WTC11 (cell line): ENCODE data around the gene NXPE3. TPM values are rescaled to one million over a fixed set of nuclear protein-coding genes. Genes with fewer than 3 reads are reported as not detected.

Experiments used
- ATAC-seq: fragments of 200-7000 bp; cut with Tn5 transposase; 2 replicates; pipeline ENCODE4 v1.10.0; 2021; ENCODE audit warnings: mild to moderate bottlenecking, moderate library complexity
- CTCF ChIA-PET: fragments of 300-600 bp; sonication (Branson Sonifier 250); formaldehyde crosslinking; loops from one replicate; lab custom pipeline; 2021; ENCODE audit warnings: antibody characterized with exemption; lab: Charles Lee
- POLR2A ChIA-PET: fragments of 350-600 bp; sonication (Branson Sonifier 250); formaldehyde crosslinking; loops from one replicate; lab custom pipeline; 2021; ENCODE audit warnings: antibody characterized with exemption; lab: Charles Lee
- DNase-seq: peaks from one replicate; pipeline ENCODE4 v3.0.0; 2021; ENCODE audit warnings: low spot score
- H3K27ac Mint-ChIP-seq: 2 replicates; pipeline ENCODE4 v1.8.0; 2021; ENCODE audit warnings: mixed read lengths
- H3K27me3 Mint-ChIP-seq: 2 replicates; pipeline ENCODE4 v1.8.0; 2021; ENCODE audit warnings: low read depth, mild to moderate bottlenecking, moderate library complexity, mixed read lengths
- H3K36me3 Mint-ChIP-seq: 2 replicates; pipeline ENCODE4 v1.8.0; 2021; ENCODE audit warnings: mixed read lengths
- H3K4me1 Mint-ChIP-seq: 2 replicates; pipeline ENCODE4 v1.8.0; 2022; ENCODE audit warnings: mixed read lengths
- H3K4me3 Mint-ChIP-seq: 2 replicates; pipeline ENCODE4 v1.8.0; 2021; ENCODE audit warnings: mild to moderate bottlenecking, moderate library complexity, mixed read lengths
- H3K9me3 Mint-ChIP-seq: 2 replicates; pipeline ENCODE4 v1.8.0; 2021; ENCODE audit warnings: mixed read lengths
- CREB1 ChIP-seq: sonication (generic); formaldehyde crosslinking; IDR thresholded peaks from 2 replicates; pipeline ENCODE4 v1.8.0; 2023; ENCODE audit warnings: mild to moderate bottlenecking, missing genetic modification reagents
- CREM ChIP-seq: sonication (generic); formaldehyde crosslinking; IDR thresholded peaks from 2 replicates; pipeline ENCODE4 v1.8.1; 2022; ENCODE audit warnings: mild to moderate bottlenecking, missing genetic modification reagents, moderate library complexity
- E2F1 ChIP-seq: sonication (generic); formaldehyde crosslinking; IDR thresholded peaks from 2 replicates; pipeline ENCODE4 v1.8.0; 2022; ENCODE audit warnings: mild to moderate bottlenecking, missing genetic modification reagents
- FOXP1 ChIP-seq: sonication (generic); formaldehyde crosslinking; IDR thresholded peaks from 2 replicates; pipeline ENCODE4 v1.8.0; 2022; ENCODE audit warnings: missing genetic modification reagents, mild to moderate bottlenecking, moderate library complexity, borderline replicate concordance
- GRHL2 ChIP-seq: fragments of 250-450 bp; sonication (Bioruptor Pico); IDR thresholded peaks from 2 replicates; pipeline ENCODE4 v1.8.0; 2022; ENCODE audit warnings: mild to moderate bottlenecking, moderate library complexity; ENCODE audit not compliant: insufficient replicate concordance, severe bottlenecking
- HMGA2 ChIP-seq: fragments of 250-450 bp; sonication (Bioruptor Pico); IDR thresholded peaks from 2 replicates; pipeline ENCODE4 v1.4.0; 2021; ENCODE audit warnings: mild to moderate bottlenecking, moderate library complexity
- HMGXB4 ChIP-seq: sonication (generic); formaldehyde crosslinking; IDR thresholded peaks from 2 replicates; pipeline ENCODE4 v1.8.1; 2023; ENCODE audit warnings: mild to moderate bottlenecking, moderate library complexity, missing genetic modification reagents
- IRF2 ChIP-seq: sonication (generic); formaldehyde crosslinking; IDR thresholded peaks from 2 replicates; pipeline ENCODE4 v1.8.0; 2022; ENCODE audit warnings: low read depth, missing genetic modification reagents, borderline replicate concordance
- JAZF1 ChIP-seq: fragments of 250-450 bp; sonication (Bioruptor Pico); IDR thresholded peaks from 2 replicates; pipeline ENCODE4 v1.9.0; 2021; ENCODE audit warnings: moderate library complexity, mild to moderate bottlenecking, inconsistent platforms
- MLX ChIP-seq: sonication (generic); formaldehyde crosslinking; IDR thresholded peaks from 2 replicates; pipeline ENCODE4 v1.8.1; 2023; ENCODE audit warnings: mild to moderate bottlenecking, missing genetic modification reagents, moderate library complexity
- MYBL2 ChIP-seq: sonication (generic); formaldehyde crosslinking; IDR thresholded peaks from 2 replicates; pipeline ENCODE4 v1.8.1; 2023; ENCODE audit warnings: mild to moderate bottlenecking, moderate library complexity, missing genetic modification reagents
- NFATC4 ChIP-seq: fragments of 250-450 bp; sonication (Bioruptor Pico); IDR thresholded peaks from 2 replicates; pipeline ENCODE4 v1.9.0; 2021; ENCODE audit warnings: mild to moderate bottlenecking
- NFYB ChIP-seq: sonication (generic); formaldehyde crosslinking; conservative IDR thresholded peaks from 2 replicates; pipeline ENCODE4 v1.8.0; 2022; ENCODE audit warnings: low read depth, missing genetic modification reagents
- OVOL2 ChIP-seq: fragments of 250-450 bp; sonication (Bioruptor Pico); IDR thresholded peaks from 2 replicates; pipeline ENCODE4 v1.9.0; 2021; ENCODE audit warnings: mild to moderate bottlenecking, borderline replicate concordance
- RELA ChIP-seq: sonication (generic); formaldehyde crosslinking; IDR thresholded peaks from 2 replicates; pipeline ENCODE4 v1.8.1; 2022; ENCODE audit warnings: missing genetic modification reagents, mild to moderate bottlenecking, borderline replicate concordance
- SMAD4 ChIP-seq: sonication (generic); formaldehyde crosslinking; IDR thresholded peaks from 2 replicates; pipeline ENCODE4 v1.8.0; 2022; ENCODE audit warnings: mild to moderate bottlenecking, missing genetic modification reagents
- TCF7 ChIP-seq: sonication (generic); formaldehyde crosslinking; IDR thresholded peaks from 2 replicates; pipeline ENCODE4 v1.8.0; 2022; ENCODE audit warnings: mild to moderate bottlenecking, low read depth, missing genetic modification reagents, moderate library complexity
- TEAD4 ChIP-seq: sonication (generic); formaldehyde crosslinking; IDR thresholded peaks from 2 replicates; pipeline ENCODE4 v1.8.0; 2022; ENCODE audit warnings: mild to moderate bottlenecking, missing genetic modification reagents
- ZBTB43 ChIP-seq: sonication (generic); formaldehyde crosslinking; IDR thresholded peaks from 2 replicates; pipeline ENCODE4 v1.8.1; 2023; ENCODE audit warnings: mild to moderate bottlenecking, missing genetic modification reagents
- ZNF121 ChIP-seq: sonication (generic); formaldehyde crosslinking; IDR thresholded peaks from 2 replicates; pipeline ENCODE4 v1.8.0; 2023; ENCODE audit warnings: missing genetic modification reagents
- ZNF232 ChIP-seq: sonication (generic); formaldehyde crosslinking; IDR thresholded peaks from 2 replicates; pipeline ENCODE4 v1.8.0; 2022; ENCODE audit warnings: mild to moderate bottlenecking, missing genetic modification reagents
- ZNF317 ChIP-seq: sonication (generic); formaldehyde crosslinking; IDR thresholded peaks from 2 replicates; pipeline ENCODE4 v1.8.1; 2023; ENCODE audit warnings: low read depth, mild to moderate bottlenecking, moderate library complexity, missing genetic modification reagents, borderline replicate concordance
- ZNF671 ChIP-seq: fragments of 250-450 bp; sonication (Bioruptor Pico); IDR thresholded peaks from 2 replicates; pipeline ENCODE4 v1.8.0; 2021; ENCODE audit warnings: mild to moderate bottlenecking
- total RNA-seq: library from RNA; stranded (reverse); gene quantifications from 3 replicates; pipeline ENCODE4 v1.2.3, GENCODE V29; 2021
- TF ChIP-seq, protein P1 (sequence below): sonication (generic); formaldehyde crosslinking; conservative IDR thresholded peaks from 2 replicates; pipeline ENCODE4 v1.8.1; 2023; ENCODE audit warnings: mild to moderate bottlenecking, low read depth, missing genetic modification reagents, moderate library complexity
- TF ChIP-seq, protein P2 (sequence below): sonication (generic); formaldehyde crosslinking; IDR thresholded peaks from 2 replicates; pipeline ENCODE4 v1.8.1; 2022; ENCODE audit warnings: missing genetic modification reagents, borderline replicate concordance

NXPE3 gene
- total RNA-seq, 1 experiment from 2014 or later: 13.9 TPM

DNA sequence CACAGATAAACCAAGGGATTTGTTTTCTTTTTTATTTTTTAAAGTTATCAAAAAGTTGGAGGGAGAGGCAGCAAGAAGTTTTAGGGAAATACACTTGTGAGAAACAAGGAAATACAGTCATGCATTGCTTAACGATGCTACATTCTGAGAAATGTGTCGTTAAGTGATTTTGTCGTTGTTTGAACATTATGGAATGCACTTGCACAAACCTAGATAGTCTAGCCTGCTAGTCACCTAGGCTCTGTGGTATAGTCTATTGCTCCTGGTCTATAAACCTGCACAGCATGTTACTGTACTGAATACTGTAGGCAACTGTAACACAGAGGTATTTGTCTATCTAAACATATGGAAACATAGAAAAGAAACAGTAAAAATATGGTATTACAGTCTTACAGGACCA lies 68.3 kb downstream of the NXPE3 start (continued):
- TF ChIP-seq ZNF232 (no peak), TCF7 (no peak), ZBTB43 (CRISPR knock-in tag) (no peak), IRF2 (CRISPR knock-in tag) (no peak), CREB1 (CRISPR knock-in tag) (no peak), OVOL2 (CRISPR knock-in tag) (no peak), MYBL2 (CRISPR knock-in tag) (no peak), NFATC4 (no peak), SMAD4 (no peak)
- TF ChIP-seq, protein P1, sequence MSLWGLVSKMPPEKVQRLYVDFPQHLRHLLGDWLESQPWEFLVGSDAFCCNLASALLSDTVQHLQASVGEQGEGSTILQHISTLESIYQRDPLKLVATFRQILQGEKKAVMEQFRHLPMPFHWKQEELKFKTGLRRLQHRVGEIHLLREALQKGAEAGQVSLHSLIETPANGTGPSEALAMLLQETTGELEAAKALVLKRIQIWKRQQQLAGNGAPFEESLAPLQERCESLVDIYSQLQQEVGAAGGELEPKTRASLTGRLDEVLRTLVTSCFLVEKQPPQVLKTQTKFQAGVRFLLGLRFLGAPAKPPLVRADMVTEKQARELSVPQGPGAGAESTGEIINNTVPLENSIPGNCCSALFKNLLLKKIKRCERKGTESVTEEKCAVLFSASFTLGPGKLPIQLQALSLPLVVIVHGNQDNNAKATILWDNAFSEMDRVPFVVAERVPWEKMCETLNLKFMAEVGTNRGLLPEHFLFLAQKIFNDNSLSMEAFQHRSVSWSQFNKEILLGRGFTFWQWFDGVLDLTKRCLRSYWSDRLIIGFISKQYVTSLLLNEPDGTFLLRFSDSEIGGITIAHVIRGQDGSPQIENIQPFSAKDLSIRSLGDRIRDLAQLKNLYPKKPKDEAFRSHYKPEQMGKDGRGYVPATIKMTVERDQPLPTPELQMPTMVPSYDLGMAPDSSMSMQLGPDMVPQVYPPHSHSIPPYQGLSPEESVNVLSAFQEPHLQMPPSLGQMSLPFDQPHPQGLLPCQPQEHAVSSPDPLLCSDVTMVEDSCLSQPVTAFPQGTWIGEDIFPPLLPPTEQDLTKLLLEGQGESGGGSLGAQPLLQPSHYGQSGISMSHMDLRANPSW (CRISPR knock-in tag): no peak

GRCh38 chr3:101848326-101848725 lies 69.3 kb downstream of the NXPE3 start:
- DNase-seq: no peak
- CTCF ChIA-PET: interaction anchor here (0.6 to 2.7 kb wide), 2 partner anchors 21 to 380 kb away, joined by 3 to 10 read pairs; no protein-coding TSS in a partner anchor
- Mint-ChIP-seq H3K27me3 (no peaks in the 10 kb centered on the region), H3K9me3 (peaks cover 8% of the 10 kb centered on the region), H3K4me3 (peak overlapping the region; percentile 63), H3K4me1 (peaks cover 46% of the 10 kb centered on the region), H3K36me3 (peaks cover 23% of the 10 kb centered on the region)
- ATAC-seq: no peak
- no peak for TF ChIP-seq NFYB
- no peak for TF ChIP-seq JAZF1 (CRISPR knock-in tag)
- no peak for TF ChIP-seq GRHL2 (CRISPR knock-in tag)
- no peak for TF ChIP-seq SMAD4
- TF ChIP-seq TEAD4 (CRISPR knock-in tag): no peak
- TF ChIP-seq ZNF317: no peak
- TF ChIP-seq, protein P2, sequence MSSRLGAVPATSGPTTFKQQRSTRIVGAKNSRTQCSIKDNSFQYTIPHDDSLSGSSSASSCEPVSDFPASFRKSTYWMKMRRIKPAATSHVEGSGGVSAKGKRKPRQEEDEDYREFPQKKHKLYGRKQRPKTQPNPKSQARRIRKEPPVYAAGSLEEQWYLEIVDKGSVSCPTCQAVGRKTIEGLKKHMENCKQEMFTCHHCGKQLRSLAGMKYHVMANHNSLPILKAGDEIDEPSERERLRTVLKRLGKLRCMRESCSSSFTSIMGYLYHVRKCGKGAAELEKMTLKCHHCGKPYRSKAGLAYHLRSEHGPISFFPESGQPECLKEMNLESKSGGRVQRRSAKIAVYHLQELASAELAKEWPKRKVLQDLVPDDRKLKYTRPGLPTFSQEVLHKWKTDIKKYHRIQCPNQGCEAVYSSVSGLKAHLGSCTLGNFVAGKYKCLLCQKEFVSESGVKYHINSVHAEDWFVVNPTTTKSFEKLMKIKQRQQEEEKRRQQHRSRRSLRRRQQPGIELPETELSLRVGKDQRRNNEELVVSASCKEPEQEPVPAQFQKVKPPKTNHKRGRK (CRISPR knock-in tag): no peak
- TF ChIP-seq HMGXB4: no peak
- no peak for TF ChIP-seq E2F1 (CRISPR knock-in tag)
- TF ChIP-seq HMGA2 (CRISPR knock-in tag): no peak
- TF ChIP-seq ZNF121 (CRISPR knock-in tag): no peak
- TF ChIP-seq MLX (CRISPR knock-in tag): no peak
- TF ChIP-seq ZNF671 (CRISPR knock-in tag): no peak
- no peak for TF ChIP-seq MYBL2 (CRISPR knock-in tag)
- no peak for TF ChIP-seq FOXP1
- no peak for TF ChIP-seq RELA
- no peak for TF ChIP-seq CREM (CRISPR knock-in tag)
- TF ChIP-seq, all 79 proteins: peak for 0
- POLR2A ChIA-PET: interaction anchor here (1.3 to 2.2 kb wide), 4 partner anchors 8 to 381 kb away, joined by 4 to 20 read pairs (median 7); no protein-coding TSS in a partner anchor
- H3K27ac Mint-ChIP-seq: peak overlapping the region; percentile 95
